ENCODE measurements around the gene TAF7.
A peak's percentile ranks its signal among the peaks of the same experiment; 100 is the strongest.
"Not testable (repeated sequence)": the region's sequence is repeated elsewhere in the genome, so short reads cannot be mapped to it uniquely, and the experiment has no call there.

The TAF7 gene

DNA sequence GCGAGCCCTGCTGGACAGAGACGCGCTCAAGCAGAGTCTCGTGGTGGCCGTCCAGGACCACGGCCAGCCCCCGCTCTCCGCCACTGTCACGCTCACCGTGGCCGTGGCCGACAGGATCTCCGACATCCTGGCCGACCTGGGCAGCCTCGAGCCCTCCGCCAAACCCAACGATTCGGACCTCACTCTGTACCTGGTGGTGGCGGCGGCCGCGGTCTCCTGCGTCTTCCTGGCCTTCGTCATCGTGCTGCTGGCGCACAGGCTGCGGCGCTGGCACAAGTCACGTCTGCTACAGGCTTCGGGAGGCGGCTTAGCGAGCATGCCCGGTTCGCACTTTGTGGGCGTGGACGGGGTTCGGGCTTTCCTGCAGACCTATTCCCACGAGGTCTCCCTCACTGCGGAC lies 12.0 kb upstream of the TAF7 start:
- not testable (repeated sequence) for H3K27me3 ChIP-seq (replicated peaks; ENCODE audit: control insufficient read depth, insufficient read depth, low read length); H3K4me1 ChIP-seq (ENCODE audit: control insufficient read depth, insufficient read depth, low read length); H3K4me3 ChIP-seq (ENCODE audit: low read length)

DNA sequence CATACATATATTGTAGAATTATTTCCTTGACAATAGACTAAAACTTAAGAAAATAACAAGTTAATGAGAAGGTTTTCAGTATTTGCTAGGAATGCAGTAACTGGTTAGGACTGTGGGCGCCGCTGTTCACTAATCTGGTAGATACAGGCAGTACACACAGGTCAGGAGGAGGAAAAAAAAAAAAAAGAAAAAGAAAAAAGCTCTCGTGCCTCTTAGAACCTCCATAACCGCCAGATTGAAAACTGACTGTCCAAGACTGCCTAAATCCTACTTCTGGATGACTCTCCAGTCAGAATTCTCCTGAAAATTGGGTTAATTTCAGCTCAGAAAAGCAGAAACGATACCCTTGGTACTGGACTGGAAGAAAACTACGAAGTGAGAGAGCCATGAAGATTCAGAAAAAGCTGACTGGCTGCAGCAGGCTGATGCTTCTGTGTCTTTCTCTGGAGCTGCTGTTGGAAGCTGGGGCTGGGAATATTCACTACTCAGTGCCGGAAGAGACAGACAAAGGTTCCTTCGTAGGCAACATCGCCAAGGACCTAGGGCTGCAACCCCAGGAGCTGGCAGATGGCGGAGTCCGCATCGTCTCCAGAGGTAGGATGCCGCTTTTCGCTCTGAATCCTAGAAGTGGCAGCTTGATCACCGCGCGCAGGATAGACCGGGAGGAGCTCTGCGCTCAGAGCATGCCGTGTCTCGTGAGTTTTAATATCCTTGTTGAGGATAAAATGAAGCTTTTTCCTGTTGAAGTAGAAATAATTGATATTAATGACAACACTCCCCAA lies 9.9 kb upstream of the TAF7 start, which contains the start of gene PCDHGA1:
Gene PCDHGA1 (plus strand): TSS at position 216 of the 782 bp plus-strand sequence.
- DNase-seq (ENCODE audit: low read depth): peak; percentile 71
- no peaks in the 10 kb centered on the region for H3K36me3 ChIP-seq (ENCODE audit: control insufficient read depth, insufficient read depth, low read length, severe bottlenecking)
- no peaks in the 10 kb centered on the region for H3K4me1 ChIP-seq (ENCODE audit: control insufficient read depth, insufficient read depth, low read length)
- no peaks in the 10 kb centered on the region for H3K27me3 ChIP-seq (replicated peaks; ENCODE audit: control insufficient read depth, insufficient read depth, low read length)
- H3K9ac ChIP-seq (ENCODE audit: low read length): peak within 1 kb of the TSS; percentile 43
- peaks cover 21% of the 10 kb centered on the region for H3K9me3 ChIP-seq (ENCODE audit: control insufficient read depth, low read length)
- peak within 1 kb of the TSS; percentile 64 for H3K4me3 ChIP-seq (ENCODE audit: low read length)

More for the DNA sequence above, 12.0 kb upstream of the TAF7 start:
- DNase-seq (ENCODE audit: low read depth); H3K36me3 ChIP-seq (ENCODE audit: control insufficient read depth, insufficient read depth, low read length, severe bottlenecking); H3K9ac ChIP-seq (ENCODE audit: low read length): not testable (repeated sequence)
- H3K9me3 ChIP-seq (ENCODE audit: control insufficient read depth, low read length): peaks cover 26% of the 10 kb centered on the region

DNA sequence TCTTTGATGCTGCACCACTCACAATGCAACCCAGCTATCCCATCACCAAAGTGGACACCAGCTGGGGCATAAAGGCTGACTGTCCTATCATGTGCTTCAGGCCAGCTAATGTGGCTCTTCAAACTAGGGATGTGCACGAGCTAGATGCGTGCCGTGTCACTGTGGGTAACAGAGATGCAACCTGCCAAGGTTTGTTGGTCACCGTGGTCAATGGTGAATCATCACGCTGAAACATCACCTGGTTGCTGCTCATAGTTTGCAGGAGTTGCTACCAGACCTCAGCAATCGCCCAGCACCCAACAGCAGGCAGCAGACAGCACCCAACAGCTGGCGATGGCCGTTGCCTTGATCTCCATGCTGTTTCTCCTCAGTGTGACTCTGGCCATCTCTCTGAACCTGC lies 7.6 kb upstream of the TAF7 start:
- DNase-seq (ENCODE audit: low read depth): no peak
- Histone ChIP-seq H3K4me1 (ENCODE audit: control insufficient read depth, insufficient read depth, low read length) (no peaks in the 10 kb centered on the region), H3K9ac (ENCODE audit: low read length) (no peak overlapping the region), H3K36me3 (ENCODE audit: control insufficient read depth, insufficient read depth, low read length, severe bottlenecking) (no peaks in the 10 kb centered on the region), H3K27me3 (replicated peaks; ENCODE audit: control insufficient read depth, insufficient read depth, low read length) (no peaks in the 10 kb centered on the region), H3K9me3 (ENCODE audit: control insufficient read depth, low read length) (peaks cover 17% of the 10 kb centered on the region), H3K4me3 (ENCODE audit: low read length) (no peak overlapping the region)

DNA sequence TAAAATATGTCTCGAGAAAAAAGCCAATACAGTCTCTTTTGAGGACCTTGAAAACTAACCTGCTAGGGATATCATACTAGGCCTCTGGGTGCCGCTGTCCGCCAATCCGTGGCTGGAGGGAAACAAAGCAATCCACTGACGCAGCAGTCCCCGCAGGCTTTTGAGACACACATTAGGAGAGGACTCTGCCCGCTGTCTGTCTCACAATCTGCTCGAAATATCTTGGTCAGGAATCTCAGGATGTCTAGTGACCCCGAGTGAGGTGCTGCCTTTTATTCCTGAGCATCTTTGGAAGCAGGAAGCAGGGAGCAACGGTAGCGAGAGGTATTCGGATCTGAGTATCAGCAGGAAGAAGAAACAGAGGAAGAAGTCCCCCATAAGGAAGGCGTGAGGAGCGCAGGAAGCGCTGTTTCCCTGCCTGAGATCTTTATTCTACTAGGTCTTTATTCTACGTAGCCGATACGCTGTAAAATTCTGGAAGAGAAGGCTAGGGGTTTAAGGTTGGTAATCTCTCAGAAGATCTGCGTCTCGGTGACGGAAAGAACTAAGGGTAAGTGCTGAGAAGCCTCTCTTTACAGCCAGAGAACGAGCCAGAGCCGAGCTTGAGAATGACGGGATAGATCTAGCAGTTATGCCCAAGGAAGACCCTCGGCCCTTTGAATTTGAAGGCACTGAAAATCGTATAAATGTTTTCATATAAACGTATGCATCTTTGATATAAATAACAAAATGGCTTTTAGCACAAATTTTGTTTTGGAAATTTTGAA lies 5.7 kb upstream of the TAF7 start:
- peak; percentile 81 for DNase-seq (ENCODE audit: low read depth)
- Histone ChIP-seq H3K9me3 (ENCODE audit: control insufficient read depth, low read length) (peaks cover 6% of the 10 kb centered on the region), H3K36me3 (ENCODE audit: control insufficient read depth, insufficient read depth, low read length, severe bottlenecking) (no peaks in the 10 kb centered on the region), H3K4me3 (ENCODE audit: low read length) (peak overlapping the region; percentile 78), H3K4me1 (ENCODE audit: control insufficient read depth, insufficient read depth, low read length) (no peaks in the 10 kb centered on the region), H3K27me3 (replicated peaks; ENCODE audit: control insufficient read depth, insufficient read depth, low read length) (no peaks in the 10 kb centered on the region), H3K9ac (ENCODE audit: low read length) (peak overlapping the region; percentile 73)

DNA sequence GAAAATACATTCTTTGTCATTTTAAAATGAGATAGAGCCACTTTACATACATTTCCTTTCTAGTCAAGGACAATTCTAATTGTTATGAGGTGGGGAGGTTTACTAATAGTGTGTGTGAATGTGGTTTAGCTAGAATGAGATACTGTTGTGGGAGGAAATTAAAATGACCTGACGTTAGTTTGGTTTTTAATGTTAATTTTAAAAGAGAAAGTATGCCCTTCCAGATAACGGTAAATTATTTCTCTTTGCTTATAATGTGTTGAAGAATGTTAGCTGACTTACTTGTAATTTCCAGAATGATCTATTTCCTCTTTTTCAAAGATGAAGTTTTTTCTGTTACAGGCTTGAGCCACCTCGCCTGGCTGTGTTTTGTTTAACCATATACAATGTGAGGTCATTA lies 1.7 kb upstream of the TAF7 start:
- H3K4me1 ChIP-seq (ENCODE audit: control insufficient read depth, insufficient read depth, low read length): peaks cover 15% of the 10 kb centered on the region
- DNase-seq (ENCODE audit: low read depth): no peak
- peaks cover 20% of the 10 kb centered on the region for H3K36me3 ChIP-seq (ENCODE audit: control insufficient read depth, insufficient read depth, low read length, severe bottlenecking)
- H3K9ac ChIP-seq (ENCODE audit: low read length): no peak overlapping the region
- H3K9me3 ChIP-seq (ENCODE audit: control insufficient read depth, low read length): peaks cover 24% of the 10 kb centered on the region
- no peak overlapping the region for H3K4me3 ChIP-seq (ENCODE audit: low read length)
- H3K27me3 ChIP-seq (replicated peaks; ENCODE audit: control insufficient read depth, insufficient read depth, low read length): no peaks in the 10 kb centered on the region

DNA sequence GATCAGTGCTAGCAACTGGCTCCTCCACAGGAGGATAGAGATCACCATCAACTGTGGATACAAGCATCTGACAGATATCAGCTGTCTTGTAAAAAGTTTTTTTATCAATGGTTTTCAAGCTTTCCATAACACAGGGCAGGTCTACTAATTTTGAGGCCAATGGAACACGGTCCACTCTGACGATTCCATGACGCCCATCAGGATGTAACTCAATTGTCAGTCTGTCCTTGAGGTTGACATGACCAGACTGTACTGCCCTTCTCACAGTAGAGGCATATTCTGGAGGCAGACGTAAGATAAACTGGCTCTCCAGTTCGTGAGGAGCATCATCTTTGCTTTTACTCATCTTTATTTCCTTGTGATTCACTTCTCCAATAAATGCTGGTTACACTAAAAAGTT lies 885 bp downstream of the TAF7 start:
- peaks cover 44% of the 10 kb centered on the region for H3K9me3 ChIP-seq (ENCODE audit: control insufficient read depth, low read length)
- peak overlapping the region; percentile 96 for H3K9ac ChIP-seq (ENCODE audit: low read length)
- peak overlapping the region; percentile 96 for H3K4me3 ChIP-seq (ENCODE audit: low read length)
- peaks cover 15% of the 10 kb centered on the region for H3K4me1 ChIP-seq (ENCODE audit: control insufficient read depth, insufficient read depth, low read length)
- no peak for DNase-seq (ENCODE audit: low read depth)
- H3K36me3 ChIP-seq (ENCODE audit: control insufficient read depth, insufficient read depth, low read length, severe bottlenecking): peaks cover 35% of the 10 kb centered on the region
- H3K27me3 ChIP-seq (replicated peaks; ENCODE audit: control insufficient read depth, insufficient read depth, low read length): no peaks in the 10 kb centered on the region

DNA sequence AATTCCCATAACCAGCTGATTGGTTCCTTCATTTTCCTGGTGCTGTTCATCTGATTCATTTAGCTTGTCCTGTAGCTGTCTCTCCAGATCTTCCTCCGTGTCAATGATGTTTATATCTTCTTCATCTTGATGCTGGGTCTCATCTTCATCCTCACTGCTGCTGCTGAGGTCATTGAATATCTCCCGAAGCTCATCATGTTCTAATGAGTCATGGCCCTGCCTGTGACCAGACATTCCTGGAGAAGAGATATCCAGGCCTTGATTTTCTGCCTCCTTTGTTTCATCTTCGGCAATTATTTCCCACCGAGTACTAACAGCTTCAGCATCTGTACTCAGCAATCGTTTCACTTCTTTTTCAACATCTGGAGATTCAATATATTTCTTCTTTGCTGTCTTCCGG lies 1.4 kb downstream of the TAF7 start:
- peaks cover 35% of the 10 kb centered on the region for H3K36me3 ChIP-seq (ENCODE audit: control insufficient read depth, insufficient read depth, low read length, severe bottlenecking)
- H3K9me3 ChIP-seq (ENCODE audit: control insufficient read depth, low read length): peaks cover 49% of the 10 kb centered on the region
- no peak overlapping the region for H3K9ac ChIP-seq (ENCODE audit: low read length)
- H3K27me3 ChIP-seq (replicated peaks; ENCODE audit: control insufficient read depth, insufficient read depth, low read length): no peaks in the 10 kb centered on the region
- no peak for DNase-seq (ENCODE audit: low read depth)
- peak overlapping the region; percentile 96 for H3K4me3 ChIP-seq (ENCODE audit: low read length)
- H3K4me1 ChIP-seq (ENCODE audit: control insufficient read depth, insufficient read depth, low read length): peaks cover 15% of the 10 kb centered on the region

DNA sequence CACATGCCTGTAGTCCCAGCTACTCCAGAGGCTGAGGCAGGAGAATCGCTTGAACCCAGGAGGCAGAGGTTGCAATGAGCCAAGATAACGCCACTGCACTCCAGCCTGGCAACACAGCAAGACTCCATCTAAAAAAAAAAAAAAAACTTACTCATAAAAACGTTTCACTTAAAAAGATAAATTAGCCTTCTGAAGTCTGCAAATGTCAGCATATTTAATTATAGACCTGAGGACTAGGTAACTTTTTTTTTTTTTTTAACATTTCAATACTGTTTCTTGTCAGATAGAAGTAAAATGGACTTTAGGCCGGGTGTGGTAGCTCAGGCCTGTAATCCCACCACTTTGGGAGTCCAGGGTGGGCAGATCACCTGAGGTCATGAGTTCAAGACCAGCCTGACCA lies 3.6 kb downstream of the TAF7 start:
- not testable (repeated sequence) for H3K27me3 ChIP-seq (replicated peaks; ENCODE audit: control insufficient read depth, insufficient read depth, low read length); DNase-seq (ENCODE audit: low read depth); H3K9ac ChIP-seq (ENCODE audit: low read length)
- H3K4me3 ChIP-seq (ENCODE audit: low read length): peak overlapping the region; percentile 53
- H3K4me1 ChIP-seq (ENCODE audit: control insufficient read depth, insufficient read depth, low read length): peaks cover 15% of the 10 kb centered on the region
- peaks cover 37% of the 10 kb centered on the region for H3K36me3 ChIP-seq (ENCODE audit: control insufficient read depth, insufficient read depth, low read length, severe bottlenecking)
- peaks cover 71% of the 10 kb centered on the region for H3K9me3 ChIP-seq (ENCODE audit: control insufficient read depth, low read length)

DNA sequence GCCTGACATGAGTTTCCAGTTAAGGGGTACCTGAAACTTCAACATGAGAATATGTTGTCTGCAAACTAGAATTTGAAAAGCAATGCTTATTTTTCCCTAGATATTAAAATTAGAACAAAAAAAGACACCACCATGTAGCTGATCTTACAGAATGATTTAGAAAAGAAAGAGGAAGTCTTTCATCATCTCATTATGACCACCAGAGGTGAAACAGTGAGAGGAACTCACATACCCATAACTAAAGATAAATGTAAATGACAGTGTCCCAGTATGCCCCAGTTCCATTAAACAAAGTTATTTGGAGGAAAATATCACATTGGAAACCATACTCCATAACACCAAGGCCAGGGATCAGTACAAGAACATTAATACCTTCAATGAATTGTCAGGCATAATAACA lies 6.9 kb downstream of the TAF7 start:
- H3K27me3 ChIP-seq (replicated peaks; ENCODE audit: control insufficient read depth, insufficient read depth, low read length): no peaks in the 10 kb centered on the region
- peaks cover 35% of the 10 kb centered on the region for H3K36me3 ChIP-seq (ENCODE audit: control insufficient read depth, insufficient read depth, low read length, severe bottlenecking)
- DNase-seq (ENCODE audit: low read depth): no peak
- peaks cover 6% of the 10 kb centered on the region for H3K4me1 ChIP-seq (ENCODE audit: control insufficient read depth, insufficient read depth, low read length)
- H3K9me3 ChIP-seq (ENCODE audit: control insufficient read depth, low read length): peaks cover 77% of the 10 kb centered on the region
- peak overlapping the region; percentile 5 for H3K4me3 ChIP-seq (ENCODE audit: low read length)
- no peak overlapping the region for H3K9ac ChIP-seq (ENCODE audit: low read length)

DNA sequence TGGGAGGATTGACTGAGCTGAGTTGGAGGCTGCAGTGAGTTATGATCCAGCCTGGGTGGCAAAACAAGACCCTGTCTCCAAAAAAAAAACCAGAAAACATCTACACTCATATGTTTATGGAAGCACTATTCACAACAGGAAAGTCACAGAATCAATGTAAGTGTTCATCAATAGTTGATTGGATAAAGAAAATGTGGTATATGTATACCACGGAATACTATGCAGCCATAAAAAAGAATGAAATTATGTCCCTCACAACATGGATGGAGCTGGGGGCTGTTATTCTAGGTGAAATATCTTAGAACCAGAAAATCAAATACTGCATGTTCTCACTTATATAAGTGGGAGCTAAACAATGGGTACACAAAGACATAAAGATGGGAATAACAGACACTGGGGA lies 14.0 kb downstream of the TAF7 start:
- H3K4me1 ChIP-seq (ENCODE audit: control insufficient read depth, insufficient read depth, low read length): no peaks in the 10 kb centered on the region
- no peak overlapping the region for H3K9ac ChIP-seq (ENCODE audit: low read length)
- H3K27me3 ChIP-seq (replicated peaks; ENCODE audit: control insufficient read depth, insufficient read depth, low read length): no peaks in the 10 kb centered on the region
- peaks cover 5% of the 10 kb centered on the region for H3K36me3 ChIP-seq (ENCODE audit: control insufficient read depth, insufficient read depth, low read length, severe bottlenecking)
- H3K4me3 ChIP-seq (ENCODE audit: low read length): no peak overlapping the region
- no peak for DNase-seq (ENCODE audit: low read depth)
- H3K9me3 ChIP-seq (ENCODE audit: control insufficient read depth, low read length): peaks cover 68% of the 10 kb centered on the region

DNA sequence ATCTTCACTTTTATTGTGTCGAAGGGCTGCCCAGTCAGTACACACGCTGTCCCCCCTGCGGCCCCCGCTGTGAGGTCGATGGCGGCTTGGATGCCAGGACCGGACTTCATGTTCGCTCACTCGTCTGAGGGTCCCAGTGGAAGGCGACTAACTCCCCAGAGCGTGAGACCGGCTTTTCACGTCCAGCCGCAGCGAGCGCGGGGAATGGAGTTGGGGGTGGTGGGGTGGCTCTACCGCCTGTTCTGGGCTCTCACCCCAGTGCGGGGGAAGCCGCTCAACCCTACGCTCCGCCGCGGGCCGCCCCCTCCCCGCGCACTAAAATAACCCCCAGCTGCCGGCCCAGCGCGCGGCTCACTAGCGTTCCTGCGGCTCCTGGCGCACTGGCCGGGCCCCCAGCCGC lies 16.8 kb downstream of the TAF7 start, which contains the start of gene SLC25A2:
Gene SLC25A2 (minus strand): TSS at position 294 of the 400 bp plus-strand sequence. CDS start 184 bp downstream, at position 110.
- Histone ChIP-seq H3K27me3 (replicated peaks; ENCODE audit: control insufficient read depth, insufficient read depth, low read length) (no peaks in the 10 kb centered on the region), H3K9ac (ENCODE audit: low read length) (no peak within 1 kb of the TSS), H3K4me3 (ENCODE audit: low read length) (no peak within 1 kb of the TSS), H3K4me1 (ENCODE audit: control insufficient read depth, insufficient read depth, low read length) (no peaks in the 10 kb centered on the region), H3K9me3 (ENCODE audit: control insufficient read depth, low read length) (peaks cover 70% of the 10 kb centered on the region), H3K36me3 (ENCODE audit: control insufficient read depth, insufficient read depth, low read length, severe bottlenecking) (no peaks in the 10 kb centered on the region)
- DNase-seq (ENCODE audit: low read depth): no peak
